ENCODE measurements around the gene NUP133. TPM values are rescaled to one million over a fixed set of nuclear protein-coding genes. Genes with fewer than 3 reads are reported as not detected.

The NUP133 gene
- total and polyA plus RNA-seq, 7 experiments from 2014 or later, result 19.4 to 45.8 (median 35.8) TPM

DNA sequence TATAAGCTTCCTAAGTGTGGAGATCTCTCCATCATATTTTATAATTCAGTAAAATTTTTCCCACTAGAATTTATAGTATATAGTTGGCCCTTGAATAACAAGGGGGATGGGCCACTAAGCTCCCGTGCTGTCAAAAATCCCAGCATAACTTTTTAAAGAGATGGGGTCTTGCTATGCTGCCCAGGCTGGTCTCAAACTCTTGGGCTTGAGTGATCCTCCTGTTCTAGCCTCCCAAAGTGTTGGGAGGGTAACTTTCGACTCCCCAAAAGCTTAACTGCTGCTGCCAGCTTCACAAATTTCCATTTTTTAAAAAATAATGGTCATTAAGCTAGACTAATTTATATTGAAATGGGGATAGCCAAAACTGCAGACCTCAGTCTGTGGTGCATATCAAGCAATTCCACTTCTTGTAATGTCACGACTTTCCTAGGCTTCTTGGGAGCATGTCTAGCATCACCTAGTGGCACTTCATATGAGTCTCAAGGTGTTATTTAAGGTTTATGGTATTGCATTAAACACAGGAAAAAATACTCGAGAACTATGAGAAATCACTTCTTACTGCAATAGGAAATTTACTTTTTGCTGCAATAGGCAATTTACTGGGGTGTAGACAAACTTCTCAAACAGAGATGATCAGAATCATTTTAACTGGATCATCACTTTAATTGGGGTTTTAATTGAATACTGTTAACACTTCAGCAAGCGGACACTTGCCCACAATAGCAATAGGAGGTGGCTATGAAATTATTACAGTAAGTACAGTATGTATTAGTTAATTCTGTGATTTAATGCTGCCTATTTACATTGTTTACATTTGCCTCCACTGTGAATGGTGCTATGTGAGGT, 55.0 kb downstream of the NUP133 start:
- POLR2A ChIA-PET, result no interaction called here
- peaks cover 0 to 3% (median 0%) of the 10 kb centered on the region in 7 donors for H3K4me1 Mint-ChIP-seq
- Histone ChIP-seq H3K4me3 (ENCODE audit: low read length) (no peak overlapping the region), H3K27me3 (ENCODE audit: control insufficient read depth in 2 of 2, insufficient read depth in 2 of 2, low read length in 2 of 2) (no peaks in the 10 kb centered on the region), H3K9me3 (ENCODE audit: control insufficient read depth in 2 of 3, low read length in 3 of 3) (no peaks in the 10 kb centered on the region), H3K27ac (ENCODE audit: low read depth, low read length) (no peak overlapping the region), H3K4me1 (ENCODE audit: control insufficient read depth in 2 of 2, insufficient read depth in 2 of 2, low read length in 2 of 2) (no peaks in the 10 kb centered on the region), H3K36me3 (ENCODE audit: control insufficient read depth in 2 of 3, insufficient read depth in 3 of 3, low read length in 3 of 3) (peaks cover 5 to 61% (median 9%) of the 10 kb centered on the region in 3 experiments)
- no peaks in the 10 kb centered on the region for H3K9me3 Mint-ChIP-seq
- no peaks in the 10 kb centered on the region for H3K27me3 Mint-ChIP-seq
- ATAC-seq, result no peak
- intact Hi-C loops (cut with micrococcal nuclease), result loop anchor here (1.0 kb wide), 1 partner anchor 195 kb away; no protein-coding TSS in a partner anchor
- no peak overlapping the region for H3K4me3 Mint-ChIP-seq
- DNase-seq, result no peak
- H3K36me3 Mint-ChIP-seq, result peaks cover 0 to 48% (median 20%) of the 10 kb centered on the region in 5 donors
- no peak overlapping the region for H3K27ac Mint-ChIP-seq
- CTCF ChIA-PET, result interaction anchor here (0.6 to 1.5 kb wide), 4 partner anchors 194 to 760 kb away, joined by 3 to 4 read pairs (median 4); no protein-coding TSS in a partner anchor

DNA sequence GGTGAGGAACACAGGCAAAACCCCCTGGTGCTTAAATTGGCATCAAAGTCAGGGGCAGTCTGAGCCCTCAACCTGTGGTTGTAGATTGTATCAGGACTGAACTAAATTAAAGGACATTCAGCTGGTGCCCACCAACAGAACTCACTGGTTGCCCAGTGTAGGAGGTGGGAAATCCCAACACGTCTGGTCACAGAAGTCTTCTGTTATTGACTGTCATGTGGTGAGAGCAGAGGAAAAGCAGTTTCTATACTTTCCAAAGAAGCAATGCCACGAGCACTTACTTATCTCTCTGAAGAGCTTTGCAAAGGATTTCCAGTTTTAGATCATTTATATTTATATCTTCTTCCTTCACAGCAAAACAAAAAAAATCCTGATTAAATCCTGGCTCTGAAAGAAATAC, 59.3 kb downstream of the NUP133 start:
- no peak overlapping the region for H3K4me3 ChIP-seq (ENCODE audit: low read length)
- H3K27ac ChIP-seq (ENCODE audit: low read depth, low read length), result no peak overlapping the region
- H3K27ac Mint-ChIP-seq, result peak overlapping the region in 1 of 9 donors; percentile 36
- no peaks in the 10 kb centered on the region for H3K4me1 Mint-ChIP-seq
- DNase-seq, result no peak
- ATAC-seq, result no peak
- no peaks in the 10 kb centered on the region for H3K4me1 ChIP-seq (ENCODE audit: control insufficient read depth in 2 of 2, insufficient read depth in 2 of 2, low read length in 2 of 2)
- H3K9me3 ChIP-seq (ENCODE audit: control insufficient read depth in 2 of 3, low read length in 3 of 3), result no peaks in the 10 kb centered on the region
- CTCF ChIA-PET, result no interaction called here
- H3K4me3 Mint-ChIP-seq, result no peak overlapping the region
- POLR2A ChIA-PET, result interaction anchor here (0.6 kb wide), 1 partner anchor 10 kb away, joined by 5 read pairs; no protein-coding TSS in a partner anchor
- no peaks in the 10 kb centered on the region for H3K9me3 Mint-ChIP-seq
- intact Hi-C loops (cut with micrococcal nuclease), result no loop called here
- peaks cover 0 to 51% (median 21%) of the 10 kb centered on the region in 5 donors for H3K36me3 Mint-ChIP-seq
- H3K27me3 ChIP-seq (ENCODE audit: control insufficient read depth in 2 of 2, insufficient read depth in 2 of 2, low read length in 2 of 2), result no peaks in the 10 kb centered on the region
- no peaks in the 10 kb centered on the region for H3K27me3 Mint-ChIP-seq
- peaks cover 0 to 59% (median 5%) of the 10 kb centered on the region in 3 experiments for H3K36me3 ChIP-seq (ENCODE audit: control insufficient read depth in 2 of 3, insufficient read depth in 3 of 3, low read length in 3 of 3)

DNA sequence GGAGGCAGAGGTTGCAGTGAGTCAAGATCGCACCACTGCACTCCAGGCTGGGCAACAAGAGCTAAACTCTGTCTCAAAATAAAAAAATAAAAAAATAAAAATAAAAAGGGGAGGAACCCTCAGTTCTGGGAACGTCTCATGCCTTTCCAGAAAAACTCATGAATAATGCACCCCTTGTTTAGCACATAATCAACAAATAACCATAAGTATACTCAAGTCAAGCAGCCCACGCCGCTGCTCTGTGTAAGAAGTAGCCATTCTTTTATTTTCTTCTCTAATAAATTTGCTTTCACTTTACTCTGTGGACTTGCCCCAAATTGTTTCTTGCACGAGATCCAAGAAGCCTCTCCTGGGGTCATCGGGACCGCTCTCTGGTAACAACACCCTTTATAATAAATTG, 59.8 kb downstream of the NUP133 start:
- POLR2A ChIA-PET, result interaction anchor here (0.6 kb wide), 1 partner anchor 10 kb away, joined by 5 read pairs; no protein-coding TSS in a partner anchor
- Mint-ChIP-seq H3K9me3 (no peaks in the 10 kb centered on the region), H3K4me3 (no peak overlapping the region)

DNA sequence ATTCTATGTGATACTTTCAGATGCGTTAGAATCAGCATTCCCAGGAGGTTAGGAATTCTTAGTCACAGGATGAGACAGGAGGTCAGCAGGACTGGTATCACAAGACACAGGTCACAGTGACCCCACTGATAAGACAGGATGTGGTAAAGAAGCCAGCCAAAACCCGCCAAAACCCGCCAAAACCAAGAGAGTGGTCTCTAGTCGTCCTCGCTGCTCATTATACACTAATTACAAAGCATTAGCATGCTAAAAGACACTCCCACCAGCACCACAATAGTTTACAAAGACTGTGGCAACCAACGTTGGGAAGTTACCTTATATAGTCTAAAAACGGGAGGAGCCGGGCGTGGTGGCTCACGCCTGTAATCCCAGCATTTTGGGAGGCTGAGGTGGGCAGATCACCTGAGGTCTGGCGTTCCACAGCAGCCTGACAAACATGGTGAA, 60.3 kb downstream of the NUP133 start:
- intact Hi-C loops (cut with micrococcal nuclease), result no loop called here
- Histone ChIP-seq H3K27ac (ENCODE audit: low read depth, low read length) (no peak overlapping the region), H3K27me3 (ENCODE audit: control insufficient read depth in 2 of 2, insufficient read depth in 2 of 2, low read length in 2 of 2) (no peaks in the 10 kb centered on the region), H3K9me3 (ENCODE audit: control insufficient read depth in 2 of 3, low read length in 3 of 3) (no peaks in the 10 kb centered on the region), H3K4me3 (ENCODE audit: low read length) (no peak overlapping the region), H3K4me1 (ENCODE audit: control insufficient read depth in 2 of 2, insufficient read depth in 2 of 2, low read length in 2 of 2) (no peaks in the 10 kb centered on the region), H3K36me3 (ENCODE audit: control insufficient read depth in 2 of 3, insufficient read depth in 3 of 3, low read length in 3 of 3) (peaks cover 0 to 59% (median 5%) of the 10 kb centered on the region in 3 experiments)
- Mint-ChIP-seq H3K4me3 (no peak overlapping the region), H3K4me1 (no peaks in the 10 kb centered on the region), H3K36me3 (peaks cover 0 to 46% (median 21%) of the 10 kb centered on the region in 5 donors), H3K27ac (no peak overlapping the region), H3K27me3 (no peaks in the 10 kb centered on the region), H3K9me3 (no peaks in the 10 kb centered on the region)
- ChIA-PET POLR2A (no interaction called here), CTCF (no interaction called here)
- ATAC-seq (no peak), DNase-seq (no peak)

More for the DNA sequence above, 59.8 kb downstream of the NUP133 start:
- Histone ChIP-seq H3K4me1 (ENCODE audit: control insufficient read depth in 2 of 2, insufficient read depth in 2 of 2, low read length in 2 of 2) (no peaks in the 10 kb centered on the region), H3K27me3 (ENCODE audit: control insufficient read depth in 2 of 2, insufficient read depth in 2 of 2, low read length in 2 of 2) (no peaks in the 10 kb centered on the region), H3K36me3 (ENCODE audit: control insufficient read depth in 2 of 3, insufficient read depth in 3 of 3, low read length in 3 of 3) (peaks cover 0 to 56% (median 5%) of the 10 kb centered on the region in 3 experiments), H3K4me3 (ENCODE audit: low read length) (no peak overlapping the region), H3K27ac (ENCODE audit: low read depth, low read length) (no peak overlapping the region), H3K9me3 (ENCODE audit: control insufficient read depth in 2 of 3, low read length in 3 of 3) (no peaks in the 10 kb centered on the region)
- Mint-ChIP-seq H3K36me3 (peaks cover 0 to 50% (median 21%) of the 10 kb centered on the region in 5 donors), H3K27ac (no peak overlapping the region), H3K27me3 (no peaks in the 10 kb centered on the region), H3K4me1 (no peaks in the 10 kb centered on the region)
- no peak for DNase-seq
- no peak for ATAC-seq
- CTCF ChIA-PET, result no interaction called here
- intact Hi-C loops (cut with micrococcal nuclease), result no loop called here

DNA sequence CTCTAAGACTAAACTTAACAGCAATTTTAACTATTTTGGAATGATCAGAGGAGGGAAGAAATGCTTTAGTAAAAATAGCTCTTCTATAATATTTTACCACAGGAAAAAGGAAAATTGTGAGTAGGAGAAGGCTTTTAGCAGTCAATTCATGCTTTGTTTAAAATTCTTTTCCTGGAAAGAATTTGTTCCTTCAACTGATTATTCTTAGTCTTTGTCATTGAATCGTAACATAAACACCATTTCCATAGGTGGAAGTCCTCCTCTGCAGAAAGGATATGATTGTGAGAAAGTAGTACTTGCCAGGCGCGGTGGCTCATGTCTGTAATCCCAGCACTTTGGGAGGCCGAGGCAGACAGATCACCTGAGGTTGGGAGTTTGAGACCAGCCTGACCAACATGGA, 62.3 kb downstream of the NUP133 start:
- intact Hi-C loops (cut with micrococcal nuclease), result no loop called here
- ATAC-seq (no peak), DNase-seq (no peak)
- Mint-ChIP-seq H3K4me1 (peaks cover 0 to 12% (median 0%) of the 10 kb centered on the region in 7 donors), H3K27ac (no peak overlapping the region), H3K9me3 (no peaks in the 10 kb centered on the region), H3K4me3 (no peak overlapping the region), H3K36me3 (peaks cover 0 to 43% (median 32%) of the 10 kb centered on the region in 5 donors), H3K27me3 (no peaks in the 10 kb centered on the region)
- Histone ChIP-seq H3K4me1 (ENCODE audit: control insufficient read depth in 2 of 2, insufficient read depth in 2 of 2, low read length in 2 of 2) (no peaks in the 10 kb centered on the region), H3K27ac (ENCODE audit: low read depth, low read length) (no peak overlapping the region), H3K4me3 (ENCODE audit: low read length) (no peak overlapping the region), H3K9me3 (ENCODE audit: control insufficient read depth in 2 of 3, low read length in 3 of 3) (no peaks in the 10 kb centered on the region), H3K36me3 (ENCODE audit: control insufficient read depth in 2 of 3, insufficient read depth in 3 of 3, low read length in 3 of 3) (peaks cover 0 to 60% (median 8%) of the 10 kb centered on the region in 3 experiments), H3K27me3 (ENCODE audit: control insufficient read depth in 2 of 2, insufficient read depth in 2 of 2, low read length in 2 of 2) (no peaks in the 10 kb centered on the region)
- CTCF ChIA-PET, result no interaction called here
- POLR2A ChIA-PET, result no interaction called here

DNA sequence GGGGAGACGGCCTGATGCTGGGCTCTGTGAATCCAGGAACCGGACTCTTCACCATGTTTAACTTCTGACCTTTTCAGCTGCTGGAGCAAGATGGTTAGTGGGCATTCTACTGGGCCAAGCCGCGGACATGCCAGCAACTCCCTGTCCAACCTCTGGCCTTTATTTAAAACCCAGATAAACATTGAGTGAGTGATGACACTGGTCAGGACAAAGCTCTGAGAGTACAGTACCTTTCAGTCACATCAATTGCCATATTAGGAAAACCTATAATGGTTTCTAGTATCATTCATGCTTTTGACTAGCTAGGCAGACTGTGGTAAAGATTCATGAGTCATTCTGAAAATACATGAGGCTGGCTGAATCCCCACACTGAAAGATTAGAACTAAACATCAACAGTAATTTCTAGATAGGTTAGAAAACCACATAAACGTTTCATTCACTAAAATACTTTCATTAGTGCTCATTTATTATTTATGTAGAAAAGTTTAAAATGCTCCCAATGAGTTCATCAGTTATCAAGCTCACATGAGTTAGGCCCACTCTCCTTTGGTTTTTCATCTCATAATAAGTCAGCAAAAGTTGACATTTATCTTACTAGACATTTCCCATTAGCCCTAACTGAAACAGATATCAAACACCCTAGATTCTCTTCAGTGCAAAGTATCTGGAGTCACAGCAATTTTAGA, 67.1 kb downstream of the NUP133 start:
- Mint-ChIP-seq H3K4me3 (peak overlapping the region in 1 of 10 donors; percentile 48), H3K27me3 (peaks cover 0 to 26% (median 0%) of the 10 kb centered on the region in 5 donors), H3K9me3 (no peaks in the 10 kb centered on the region), H3K4me1 (peaks cover 0 to 22% (median 0%) of the 10 kb centered on the region in 7 donors), H3K36me3 (peaks cover 0 to 41% (median 23%) of the 10 kb centered on the region in 5 donors), H3K27ac (peak overlapping the region in 5 of 9 donors; percentile 8 to 71 (median 58))
- ChIA-PET POLR2A (interaction anchor here (0.8 kb wide), 1 partner anchor 95 kb away, joined by 3 read pairs; no protein-coding TSS in a partner anchor), CTCF (interaction anchor here (0.7 kb wide), 1 partner anchor 775 kb away, joined by 3 read pairs; no protein-coding TSS in a partner anchor)
- ATAC-seq (no peak), DNase-seq (no peak)
- Histone ChIP-seq H3K27ac (ENCODE audit: low read depth, low read length) (no peak overlapping the region), H3K9me3 (ENCODE audit: control insufficient read depth in 2 of 3, low read length in 3 of 3) (no peaks in the 10 kb centered on the region), H3K27me3 (ENCODE audit: control insufficient read depth in 2 of 2, insufficient read depth in 2 of 2, low read length in 2 of 2) (no peaks in the 10 kb centered on the region), H3K4me3 (ENCODE audit: low read length) (no peak overlapping the region), H3K4me1 (ENCODE audit: control insufficient read depth in 2 of 2, insufficient read depth in 2 of 2, low read length in 2 of 2) (no peaks in the 10 kb centered on the region), H3K36me3 (ENCODE audit: control insufficient read depth in 2 of 3, insufficient read depth in 3 of 3, low read length in 3 of 3) (peaks cover 0 to 35% (median 8%) of the 10 kb centered on the region in 3 experiments)
- intact Hi-C loops (cut with micrococcal nuclease), result loop anchor here in 1 of 2 donors (1.0 to 5.0 kb wide), 3 partner anchors 99 to 188 kb away; partner anchors contain the start of genes CCSAP and RAB4A
